ENCODE data around the gene RAB10.

The RAB10 gene

GRCh38 chr2:26139269-26140183 lies 105.6 kb downstream of the RAB10 start:
- no peak overlapping the region for H3K4me3 ChIP-seq (ENCODE audit: low read depth, low read length)
- no peak for TF ChIP-seq CTCF (IDR thresholded peaks at IDR 0.05; ENCODE audit: low read depth, low read length, missing control alignments)
- no peak for DNase-seq (ENCODE audit: low read depth)

- no peak for DNase-seq (ENCODE audit: low read depth)
- no peak overlapping the region for H3K4me3 ChIP-seq (ENCODE audit: low read depth, low read length)
- no peak for TF ChIP-seq CTCF (IDR thresholded peaks at IDR 0.05; ENCODE audit: low read depth, low read length, missing control alignments)
Observed at GRCh38 chr2:26141145-26141769, 107.4 kb downstream of the RAB10 start.

- DNase-seq (ENCODE audit: low read depth): no peak
- no peak for TF ChIP-seq CTCF (IDR thresholded peaks at IDR 0.05; ENCODE audit: low read depth, low read length, missing control alignments)
- H3K4me3 ChIP-seq (ENCODE audit: low read depth, low read length): no peak overlapping the region
Observed at GRCh38 chr2:26144031-26144430, 110.1 kb downstream of the RAB10 start.

- TF ChIP-seq CTCF (IDR thresholded peaks at IDR 0.05; ENCODE audit: low read depth, low read length, missing control alignments): peak; percentile 71
- H3K4me3 ChIP-seq (ENCODE audit: low read depth, low read length): no peak overlapping the region
- DNase-seq (ENCODE audit: low read depth): peak; percentile 24
Observed at GRCh38 chr2:26144953-26145680, 111.2 kb downstream of the RAB10 start.

- no peak for TF ChIP-seq CTCF (IDR thresholded peaks at IDR 0.05; ENCODE audit: low read depth, low read length, missing control alignments)
- DNase-seq (ENCODE audit: low read depth): no peak
- no peak overlapping the region for H3K4me3 ChIP-seq (ENCODE audit: low read depth, low read length)
Observed at GRCh38 chr2:26148501-26148900, 114.6 kb downstream of the RAB10 start.

GRCh38 chr2:26150243-26150642 lies 116.4 kb downstream of the RAB10 start:
- no peak for TF ChIP-seq CTCF (IDR thresholded peaks at IDR 0.05; ENCODE audit: low read depth, low read length, missing control alignments)
- H3K4me3 ChIP-seq (ENCODE audit: low read depth, low read length): no peak overlapping the region
- DNase-seq (ENCODE audit: low read depth): no peak

Data from GM12864 (cell line).